ENCODE results near the gene CASKIN2.

DNA sequence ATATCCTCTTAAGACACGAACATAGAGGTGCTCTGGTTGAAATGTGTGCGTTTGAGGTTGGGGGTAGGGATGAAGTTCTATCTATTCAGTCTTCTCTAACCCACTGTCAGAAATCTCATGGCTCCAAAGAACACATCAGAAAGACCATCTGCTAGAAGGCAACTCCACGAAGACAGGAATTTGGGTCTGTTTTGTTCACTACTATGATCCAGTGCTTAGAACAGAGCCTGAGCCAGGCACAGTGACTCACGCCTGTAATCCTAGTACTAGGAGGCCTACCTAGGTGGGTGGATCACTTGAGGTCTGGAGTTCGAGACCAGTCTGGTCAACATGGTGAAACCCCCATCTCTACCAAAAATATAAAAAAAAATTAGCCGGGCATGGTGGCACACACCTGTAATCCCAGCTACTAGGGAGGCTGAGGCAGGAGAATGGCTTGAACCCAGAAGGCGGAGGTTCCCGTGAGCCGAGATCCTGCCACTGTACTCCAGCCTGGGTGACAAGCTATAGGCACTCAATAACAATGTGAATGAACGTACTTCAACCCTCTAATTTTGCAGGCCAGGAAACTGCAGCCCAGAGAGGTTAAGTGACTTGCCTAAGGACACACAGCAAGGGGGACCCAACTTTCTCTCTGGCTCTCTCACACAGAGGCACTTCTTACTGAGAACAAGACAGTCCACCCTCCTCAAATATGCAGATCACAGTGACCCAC lies 2.3 kb downstream of the CASKIN2 start:
- TF ChIP-seq, protein P1, sequence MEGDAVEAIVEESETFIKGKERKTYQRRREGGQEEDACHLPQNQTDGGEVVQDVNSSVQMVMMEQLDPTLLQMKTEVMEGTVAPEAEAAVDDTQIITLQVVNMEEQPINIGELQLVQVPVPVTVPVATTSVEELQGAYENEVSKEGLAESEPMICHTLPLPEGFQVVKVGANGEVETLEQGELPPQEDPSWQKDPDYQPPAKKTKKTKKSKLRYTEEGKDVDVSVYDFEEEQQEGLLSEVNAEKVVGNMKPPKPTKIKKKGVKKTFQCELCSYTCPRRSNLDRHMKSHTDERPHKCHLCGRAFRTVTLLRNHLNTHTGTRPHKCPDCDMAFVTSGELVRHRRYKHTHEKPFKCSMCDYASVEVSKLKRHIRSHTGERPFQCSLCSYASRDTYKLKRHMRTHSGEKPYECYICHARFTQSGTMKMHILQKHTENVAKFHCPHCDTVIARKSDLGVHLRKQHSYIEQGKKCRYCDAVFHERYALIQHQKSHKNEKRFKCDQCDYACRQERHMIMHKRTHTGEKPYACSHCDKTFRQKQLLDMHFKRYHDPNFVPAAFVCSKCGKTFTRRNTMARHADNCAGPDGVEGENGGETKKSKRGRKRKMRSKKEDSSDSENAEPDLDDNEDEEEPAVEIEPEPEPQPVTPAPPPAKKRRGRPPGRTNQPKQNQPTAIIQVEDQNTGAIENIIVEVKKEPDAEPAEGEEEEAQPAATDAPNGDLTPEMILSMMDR (IDR thresholded peaks at IDR 0.05; ENCODE audit: low read depth, low read length): no peak
- no peak for TF ChIP-seq EZH2phosphoT487 (IDR thresholded peaks at IDR 0.05; ENCODE audit: low read depth)

All from OCI-LY3 (cell line).